Peyer's patch (tissue), 4 donors: ENCODE data around the gene EZH1. TPM values are rescaled to one million over a fixed set of nuclear protein-coding genes. Genes with fewer than 3 reads are reported as not detected.

ENCODE experiments used
- DNase-seq, 3 donors: peaks; one replicate each; pipeline ENCODE4 v3.0.0-alpha.2; 2017 to 2019
- H3K27ac ChIP-seq, 4 donors: fragments of 200-600 bp; sonication (generic); one replicate each; pipeline ENCODE4 v1.5.1; 2016 to 2019
- H3K27me3 ChIP-seq, 2 donors: fragments of 200-600 bp; sonication (generic); one replicate each; pipeline ENCODE4 v1.5.1; 2019
- H3K36me3 ChIP-seq, 3 donors: fragments of 200-600 bp; sonication (generic); one replicate each; pipeline ENCODE4 v1.5.1; 2016 to 2019
- H3K4me1 ChIP-seq, 4 donors: fragments of 200-600 bp; sonication (generic); one replicate each; pipeline ENCODE4 v1.5.1; 2016 to 2019
- H3K4me3 ChIP-seq, 4 donors: fragments of 200-600 bp; sonication (generic); 1 replicate in 3 of 4; 2 replicates in 1 of 4; pipeline ENCODE4 v1.5.1; 2016 to 2019; ENCODE audit warnings: mild to moderate bottlenecking in 1 of 4
- H3K9me3 ChIP-seq, 4 donors: fragments of 200-600 bp; sonication (generic); one replicate each; pipeline ENCODE4 v1.5.1; 2016 to 2019; ENCODE audit warnings: mild to moderate bottlenecking in 1 of 4
- CTCF ChIP-seq, 6 experiments: fragments of 450-650 bp in 4 of 6; fragments of 200-600 bp in 2 of 6; sonication (generic) in 1 of 6; IDR thresholded peaks; one replicate each; pipeline ENCODE4 v1.5.1; 2017 to 2019; ENCODE audit warnings: antibody characterized with exemption in 6 of 6, mild to moderate bottlenecking in 3 of 6, moderate library complexity in 1 of 6
- POLR2A ChIP-seq, 2 donors: fragments of 450-650 bp; IDR thresholded peaks; one replicate each; pipeline ENCODE4 v1.5.1; 2017; ENCODE audit warnings: antibody characterized with exemption in 2 of 2, mild to moderate bottlenecking in 2 of 2, moderate library complexity in 2 of 2
- total RNA-seq, 4 donors: library from RNA; depleted of rRNA; stranded (reverse); fragments of >200 nt; gene quantifications; one replicate each; pipeline ENCODE4 v1.1.0, GENCODE V29; 2016

Gene EZH1
- total RNA-seq, 4 donors from 2014 or later: 33.5 to 120 (median 64.4) TPM

GRCh38 chr17:42694524-42694923, 50.3 kb downstream of the EZH1 start:
- Histone ChIP-seq H3K27ac (no peak overlapping the region), H3K36me3 (peaks cover 0 to 9% (median 0%) of the 10 kb centered on the region in 3 donors), H3K27me3 (no peaks in the 10 kb centered on the region), H3K4me1 (no peaks in the 10 kb centered on the region), H3K9me3 (no peaks in the 10 kb centered on the region), H3K4me3 (no peak overlapping the region)
- TF ChIP-seq POLR2A (IDR thresholded peaks at IDR 0.05) (no peak), CTCF (IDR thresholded peaks at IDR 0.05) (no peak)
- DNase-seq: no peak

GRCh38 chr17:42692489-42692888, 52.4 kb downstream of the EZH1 start:
- peaks cover 0 to 9% (median 0%) of the 10 kb centered on the region in 3 donors for H3K36me3 ChIP-seq
- DNase-seq: no peak

DNA sequence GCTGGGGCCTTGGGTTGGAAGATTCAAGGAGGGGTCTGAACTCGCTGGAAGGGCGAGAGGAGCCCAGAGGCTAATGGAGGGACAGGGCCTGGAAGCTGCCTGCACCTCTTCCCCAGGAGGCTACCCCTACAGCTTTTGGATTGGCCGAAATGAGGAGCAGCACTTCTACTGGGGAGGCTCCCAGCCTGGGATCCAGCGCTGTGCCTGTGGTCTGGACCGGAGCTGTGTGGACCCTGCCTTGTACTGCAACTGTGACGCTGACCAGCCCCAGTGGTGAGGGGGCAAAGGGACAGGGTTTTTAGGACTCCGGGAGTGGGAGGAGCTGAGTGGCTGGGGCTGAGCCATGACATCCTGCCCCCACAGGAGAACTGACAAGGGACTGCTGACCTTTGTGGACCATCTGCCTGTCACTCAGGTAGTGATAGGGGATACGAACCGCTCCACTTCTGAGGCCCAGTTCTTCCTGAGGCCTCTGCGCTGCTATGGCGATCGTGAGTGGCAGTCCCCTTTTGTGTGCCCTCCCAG, 53.8 kb downstream of the EZH1 start:
- H3K36me3 ChIP-seq: peaks cover 0 to 8% (median 0%) of the 10 kb centered on the region in 3 donors
- H3K27me3 ChIP-seq: no peaks in the 10 kb centered on the region

More at GRCh38 chr17:42692489-42692888, 52.4 kb downstream of the EZH1 start:
- no peaks in the 10 kb centered on the region for H3K4me1 ChIP-seq
- no peak overlapping the region for H3K27ac ChIP-seq
- H3K9me3 ChIP-seq: no peaks in the 10 kb centered on the region
- H3K4me3 ChIP-seq: no peak overlapping the region
- no peaks in the 10 kb centered on the region for H3K27me3 ChIP-seq
- TF ChIP-seq CTCF (IDR thresholded peaks at IDR 0.05) (no peak), POLR2A (IDR thresholded peaks at IDR 0.05) (no peak)

DNA sequence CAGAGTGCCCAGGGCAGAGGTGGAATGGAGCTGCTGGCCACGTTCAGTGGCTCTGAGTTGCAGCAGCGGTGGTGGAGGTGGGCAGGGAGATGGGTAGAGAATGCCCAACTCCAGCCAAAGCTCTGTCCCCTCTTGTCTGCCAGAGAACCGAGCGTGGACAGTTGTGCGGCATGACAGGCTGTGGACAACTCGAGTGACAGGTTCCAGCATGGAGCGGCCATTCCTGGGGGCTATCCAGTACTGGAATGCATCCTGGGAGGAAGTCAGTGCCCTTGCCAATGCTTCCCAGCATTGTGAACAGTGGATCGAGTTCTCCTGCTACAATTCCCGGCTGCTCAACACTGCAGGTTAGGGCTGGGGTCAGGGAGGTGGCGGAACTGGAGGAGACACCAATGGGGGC, 54.2 kb downstream of the EZH1 start:
- DNase-seq: no peak
- no peak overlapping the region for H3K4me3 ChIP-seq
- TF ChIP-seq CTCF (IDR thresholded peaks at IDR 0.05) (no peak), POLR2A (IDR thresholded peaks at IDR 0.05) (no peak)
- H3K36me3 ChIP-seq: peaks cover 0 to 3% (median 0%) of the 10 kb centered on the region in 3 donors
- H3K4me1 ChIP-seq: no peaks in the 10 kb centered on the region
- no peak overlapping the region for H3K27ac ChIP-seq
- no peaks in the 10 kb centered on the region for H3K27me3 ChIP-seq
- H3K9me3 ChIP-seq: no peaks in the 10 kb centered on the region

More for the DNA sequence above, 53.8 kb downstream of the EZH1 start:
- Histone ChIP-seq H3K4me3 (no peak overlapping the region), H3K4me1 (no peaks in the 10 kb centered on the region), H3K27ac (no peak overlapping the region), H3K9me3 (no peaks in the 10 kb centered on the region)
- DNase-seq: no peak
- no peak for TF ChIP-seq POLR2A (IDR thresholded peaks at IDR 0.05)
- no peak for TF ChIP-seq CTCF (IDR thresholded peaks at IDR 0.05)

GRCh38 chr17:42687707-42688320, 57.0 kb downstream of the EZH1 start:
- no peak for DNase-seq
- no peak overlapping the region for H3K27ac ChIP-seq
- H3K36me3 ChIP-seq: no peaks in the 10 kb centered on the region
- no peaks in the 10 kb centered on the region for H3K9me3 ChIP-seq
- no peak for TF ChIP-seq CTCF (IDR thresholded peaks at IDR 0.05)
- H3K4me3 ChIP-seq: no peak overlapping the region
- H3K4me1 ChIP-seq: peaks cover 0 to 18% (median 2%) of the 10 kb centered on the region in 4 donors
- no peaks in the 10 kb centered on the region for H3K27me3 ChIP-seq
